ENCODE results near the gene LAMTOR1. TPM values are rescaled to one million over a fixed set of nuclear protein-coding genes. Genes with fewer than 3 reads are reported as not detected.

LAMTOR1 gene
- total and polyA plus RNA-seq, 2 of the 8 experiments (the other 6 are each of a cell fraction or from before 2014, with no cell fraction given), result 82.1 to 160 TPM

- no peak for TF ChIP-seq SP1 (IDR thresholded peaks at IDR 0.05; ENCODE audit: low read depth, low read length)
- no peak for TF ChIP-seq CTBP2 (IDR thresholded peaks at IDR 0.05; ENCODE audit: borderline replicate concordance, insufficient read depth, insufficient read length, low read length)
- TF ChIP-seq PHF8 (conservative IDR thresholded peaks at IDR 0.05; ENCODE audit: low read depth, low read length), result no peak
- no peak for TF ChIP-seq BRCA1 (IDR thresholded peaks at IDR 0.05; ENCODE audit: low read depth, low read length)
- no peak for TF ChIP-seq KDM4A (IDR thresholded peaks at IDR 0.05; ENCODE audit: low read depth, low read length, severe bottlenecking)
Measured at GRCh38 chr11:72127923-72128322, 24.8 kb upstream of the LAMTOR1 start (continued).
